ENCODE results near the gene ARID1B. TPM values are rescaled to one million over a fixed set of nuclear protein-coding genes. Genes with fewer than 3 reads are reported as not detected.

The ARID1B gene
- total and polyA plus RNA-seq, 8 donors = 67.6 to 102 (median 99.0) TPM

DNA sequence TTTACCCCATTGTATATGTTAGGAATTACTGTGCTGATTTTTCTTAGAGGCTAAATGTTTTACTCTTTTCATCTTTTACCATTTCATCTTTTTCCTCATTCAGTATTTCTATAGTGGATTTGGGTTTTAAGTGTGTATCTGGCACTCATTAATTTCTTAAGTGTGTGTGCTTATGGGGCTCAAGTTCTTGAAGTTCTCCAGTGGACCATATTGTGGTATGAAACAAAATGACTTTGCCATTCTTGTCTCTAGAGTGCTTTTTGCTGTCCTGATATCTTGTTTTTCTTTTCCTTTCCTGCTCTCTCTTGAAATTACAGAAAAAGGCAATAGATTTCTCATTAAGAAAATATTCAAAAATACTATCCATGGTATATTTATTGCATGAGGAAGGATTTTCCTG, 123.1 kb downstream of the ARID1B start:
- no peak for DNase-seq
- Histone ChIP-seq H3K9me3 (no peaks in the 10 kb centered on the region), H3K36me3 (peaks cover 0 to 4% of the 10 kb centered on the region in 2 donors), H3K27me3 (no peaks in the 10 kb centered on the region), H3K4me1 (peaks cover 0 to 5% of the 10 kb centered on the region in 2 donors), H3K4me3 (no peak overlapping the region), H3K27ac (no peak overlapping the region)
- peak; percentile 56 for ATAC-seq
- TF ChIP-seq, protein P1, sequence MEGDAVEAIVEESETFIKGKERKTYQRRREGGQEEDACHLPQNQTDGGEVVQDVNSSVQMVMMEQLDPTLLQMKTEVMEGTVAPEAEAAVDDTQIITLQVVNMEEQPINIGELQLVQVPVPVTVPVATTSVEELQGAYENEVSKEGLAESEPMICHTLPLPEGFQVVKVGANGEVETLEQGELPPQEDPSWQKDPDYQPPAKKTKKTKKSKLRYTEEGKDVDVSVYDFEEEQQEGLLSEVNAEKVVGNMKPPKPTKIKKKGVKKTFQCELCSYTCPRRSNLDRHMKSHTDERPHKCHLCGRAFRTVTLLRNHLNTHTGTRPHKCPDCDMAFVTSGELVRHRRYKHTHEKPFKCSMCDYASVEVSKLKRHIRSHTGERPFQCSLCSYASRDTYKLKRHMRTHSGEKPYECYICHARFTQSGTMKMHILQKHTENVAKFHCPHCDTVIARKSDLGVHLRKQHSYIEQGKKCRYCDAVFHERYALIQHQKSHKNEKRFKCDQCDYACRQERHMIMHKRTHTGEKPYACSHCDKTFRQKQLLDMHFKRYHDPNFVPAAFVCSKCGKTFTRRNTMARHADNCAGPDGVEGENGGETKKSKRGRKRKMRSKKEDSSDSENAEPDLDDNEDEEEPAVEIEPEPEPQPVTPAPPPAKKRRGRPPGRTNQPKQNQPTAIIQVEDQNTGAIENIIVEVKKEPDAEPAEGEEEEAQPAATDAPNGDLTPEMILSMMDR (IDR thresholded peaks at IDR 0.05) = no peak
- intact Hi-C loops (cut with DNase I) = no loop called here

DNA sequence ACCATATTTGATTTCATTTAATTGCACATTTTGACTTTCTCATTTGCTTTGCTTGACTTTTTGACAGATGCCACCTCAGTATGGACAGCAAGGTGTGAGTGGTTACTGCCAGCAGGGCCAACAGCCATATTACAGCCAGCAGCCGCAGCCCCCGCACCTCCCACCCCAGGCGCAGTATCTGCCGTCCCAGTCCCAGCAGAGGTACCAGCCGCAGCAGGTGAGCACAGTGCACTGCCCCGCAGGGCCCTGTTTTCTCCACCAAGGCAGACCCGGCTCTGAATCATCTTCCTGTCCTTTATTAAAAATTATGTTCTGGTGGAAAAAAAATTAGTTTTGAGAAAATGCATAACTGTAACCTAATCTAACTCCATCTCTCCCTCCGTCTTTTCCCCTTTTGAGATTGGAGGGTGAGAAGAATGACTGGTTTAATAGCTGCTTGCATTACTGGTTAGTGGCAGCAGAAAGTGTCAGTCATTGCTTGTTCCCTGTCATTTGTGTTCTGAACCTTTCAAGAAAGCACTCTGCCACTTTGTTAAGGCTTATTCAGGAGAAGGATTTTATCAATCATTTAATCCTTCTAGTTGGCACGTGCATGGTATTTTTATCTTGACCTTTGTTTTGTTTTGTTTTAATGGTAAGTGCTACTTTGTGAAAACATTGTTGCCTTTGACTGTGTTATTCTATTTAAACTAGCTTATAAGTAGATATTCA, 124.3 kb downstream of the ARID1B start:
- H3K4me3 ChIP-seq = no peak overlapping the region

DNA sequence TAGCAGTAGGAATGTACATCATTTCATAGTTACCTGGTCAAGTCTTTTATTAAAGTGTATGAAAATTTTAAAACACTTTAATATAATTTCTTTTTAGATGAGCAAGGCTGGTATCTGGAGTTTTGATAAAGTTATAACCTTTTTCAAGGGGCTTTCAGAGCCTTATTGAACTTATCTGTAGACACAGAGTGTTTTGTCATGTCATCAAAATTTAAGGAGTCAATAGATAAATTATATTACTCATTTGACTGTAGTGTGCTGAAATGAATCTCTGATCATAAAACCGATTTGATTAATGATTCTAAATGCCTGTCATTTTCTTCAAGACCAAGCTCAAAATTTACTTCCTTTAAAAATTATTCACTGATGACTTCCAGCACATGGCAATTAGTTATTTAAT, 125.6 kb downstream of the ARID1B start:
- TF ChIP-seq, protein P1 (IDR thresholded peaks at IDR 0.05) = no peak
- intact Hi-C loops (cut with DNase I) = no loop called here
- DNase-seq = no peak
- H3K4me3 ChIP-seq = no peak overlapping the region
- H3K27me3 ChIP-seq = no peaks in the 10 kb centered on the region
- H3K27ac ChIP-seq = no peak overlapping the region
- peaks cover 0 to 4% of the 10 kb centered on the region in 2 donors for H3K36me3 ChIP-seq
- no peak for ATAC-seq
- no peaks in the 10 kb centered on the region for H3K9me3 ChIP-seq
- peaks cover 0 to 5% of the 10 kb centered on the region in 2 donors for H3K4me1 ChIP-seq

More for the DNA sequence above, 124.3 kb downstream of the ARID1B start:
- Histone ChIP-seq H3K9me3 (no peaks in the 10 kb centered on the region), H3K27ac (no peak overlapping the region), H3K4me1 (peaks cover 0 to 5% of the 10 kb centered on the region in 2 donors), H3K27me3 (no peaks in the 10 kb centered on the region), H3K36me3 (peaks cover 0 to 4% of the 10 kb centered on the region in 2 donors)
- intact Hi-C loops (cut with DNase I) = no loop called here
- no peak for ATAC-seq
- DNase-seq = peak in 1 of 4 donors; percentile 62
- TF ChIP-seq, protein P1 (IDR thresholded peaks at IDR 0.05) = no peak

DNA sequence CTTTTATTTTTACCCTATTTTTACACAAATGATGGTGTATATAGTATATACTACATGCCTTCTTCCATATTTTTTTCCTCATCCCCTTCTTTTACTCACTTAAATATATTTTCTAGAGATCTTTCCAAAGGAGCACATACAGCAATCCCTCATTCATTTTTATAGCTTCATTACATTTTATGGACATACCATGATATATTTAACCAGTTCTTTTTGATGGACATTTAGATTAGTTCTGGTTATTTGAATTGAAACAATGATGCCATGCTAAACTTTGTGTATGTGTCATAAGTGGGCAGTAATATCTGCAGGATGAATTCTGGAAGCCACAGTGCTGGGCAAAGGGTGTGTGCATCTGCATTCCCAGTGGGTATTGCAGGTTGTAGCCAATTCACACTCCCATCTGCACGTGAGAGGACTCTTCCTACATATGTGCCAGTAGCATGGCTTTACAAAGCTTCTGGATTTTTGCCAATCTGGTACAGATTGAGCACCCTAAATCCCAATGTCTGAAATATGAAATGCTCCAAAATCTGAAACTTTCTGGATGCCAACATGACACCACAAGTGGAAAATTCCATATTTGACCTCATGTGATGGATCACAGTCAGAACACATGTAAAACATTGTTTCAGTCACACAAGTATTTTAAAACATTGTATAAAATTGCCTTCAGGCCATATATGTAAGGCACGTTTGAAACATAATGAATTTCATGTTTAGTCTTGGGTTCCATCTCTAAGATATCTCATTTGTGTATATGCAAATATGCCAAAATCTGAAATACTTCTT, 127.2 kb downstream of the ARID1B start:
- no peak overlapping the region for H3K4me3 ChIP-seq
- DNase-seq (no peak), ATAC-seq (no peak)
- H3K36me3 ChIP-seq = peaks cover 0 to 4% of the 10 kb centered on the region in 2 donors
- H3K27ac ChIP-seq = no peak overlapping the region
- H3K27me3 ChIP-seq = no peaks in the 10 kb centered on the region
- peaks cover 0 to 5% of the 10 kb centered on the region in 2 donors for H3K4me1 ChIP-seq
- intact Hi-C loops (cut with DNase I) = no loop called here
- TF ChIP-seq, protein P1 (IDR thresholded peaks at IDR 0.05) = no peak
- no peaks in the 10 kb centered on the region for H3K9me3 ChIP-seq

DNA sequence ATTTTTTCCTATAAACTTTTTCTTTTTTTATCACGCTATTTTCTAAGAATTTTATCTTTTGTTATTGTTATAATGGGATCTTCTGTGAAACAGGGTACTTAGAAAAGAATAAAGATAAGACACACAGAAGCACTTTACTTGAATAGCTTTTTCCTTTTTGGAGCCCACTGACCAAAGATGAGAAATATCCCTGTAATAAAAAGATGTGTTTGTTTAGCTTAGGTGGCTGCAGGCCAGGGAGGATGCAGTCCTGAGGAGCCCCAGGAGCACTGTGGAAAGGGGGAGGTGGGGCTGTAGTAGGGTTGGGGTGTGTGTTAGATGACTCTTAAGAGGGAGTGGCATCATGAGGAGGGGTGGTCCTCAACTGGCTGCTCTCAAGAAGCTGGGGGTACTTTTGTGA, 128.6 kb downstream of the ARID1B start:
- intact Hi-C loops (cut with DNase I) = no loop called here
- H3K9me3 ChIP-seq = no peaks in the 10 kb centered on the region
- TF ChIP-seq, protein P1 (IDR thresholded peaks at IDR 0.05) = no peak
- ATAC-seq (no peak), DNase-seq (no peak)
- no peaks in the 10 kb centered on the region for H3K27me3 ChIP-seq
- H3K36me3 ChIP-seq = peaks cover 0 to 4% of the 10 kb centered on the region in 2 donors
- H3K27ac ChIP-seq = no peak overlapping the region
- no peak overlapping the region for H3K4me3 ChIP-seq
- no peaks in the 10 kb centered on the region for H3K4me1 ChIP-seq
